NOMO-1 treated with DMSO at 0.1 percent for 48 hours (cell line): Measurements from ENCODE around the gene PGGHG.
"Not testable (repeated sequence)": the region's sequence is repeated elsewhere in the genome, so short reads cannot be mapped to it uniquely, and the experiment has no call there.

ENCODE experiments used
- DNase-seq: peaks from one replicate; lab custom pipeline; 2025; ENCODE audit not compliant: unreplicated experiment; lab: John Stamatoyannopoulos, UW

Gene PGGHG

DNA sequence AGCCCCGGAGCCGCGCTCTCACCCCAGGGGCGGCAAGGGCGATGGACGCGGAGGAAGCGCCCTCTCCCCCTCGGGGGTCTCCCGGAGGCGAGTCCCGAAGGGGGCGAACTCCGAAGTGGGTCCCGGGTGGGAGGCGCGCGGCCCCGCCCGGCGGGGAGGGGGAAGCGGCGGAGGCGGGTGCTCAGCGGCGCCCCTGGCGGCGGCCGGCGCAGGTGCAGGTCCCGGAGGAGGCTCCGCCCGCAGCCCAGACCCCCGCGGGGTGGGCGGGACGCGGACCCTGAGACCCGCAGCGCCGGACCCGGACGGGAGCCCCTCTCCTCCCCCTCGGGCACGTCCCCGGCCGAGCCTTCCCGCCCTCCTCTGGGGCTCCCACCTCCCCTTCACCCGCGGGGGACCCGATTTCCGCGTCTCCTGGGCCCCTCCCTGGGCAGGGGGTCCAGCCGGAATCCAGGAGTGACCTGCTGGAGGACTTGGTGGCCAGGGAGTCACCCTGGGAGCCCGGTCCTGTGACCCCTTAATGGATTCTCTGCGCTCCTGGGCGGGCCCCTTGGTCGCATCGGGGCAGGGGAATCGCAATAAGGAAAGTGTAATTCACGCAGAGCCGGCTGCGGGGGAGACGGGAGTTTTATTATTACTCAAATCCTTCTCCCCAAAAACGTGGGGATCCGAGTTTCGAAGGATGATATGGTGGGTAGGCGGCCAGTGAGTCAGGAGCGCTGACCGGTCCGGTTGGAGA lies 22.3 kb downstream of the PGGHG start:
- DNase-seq, result not testable (repeated sequence)

DNA sequence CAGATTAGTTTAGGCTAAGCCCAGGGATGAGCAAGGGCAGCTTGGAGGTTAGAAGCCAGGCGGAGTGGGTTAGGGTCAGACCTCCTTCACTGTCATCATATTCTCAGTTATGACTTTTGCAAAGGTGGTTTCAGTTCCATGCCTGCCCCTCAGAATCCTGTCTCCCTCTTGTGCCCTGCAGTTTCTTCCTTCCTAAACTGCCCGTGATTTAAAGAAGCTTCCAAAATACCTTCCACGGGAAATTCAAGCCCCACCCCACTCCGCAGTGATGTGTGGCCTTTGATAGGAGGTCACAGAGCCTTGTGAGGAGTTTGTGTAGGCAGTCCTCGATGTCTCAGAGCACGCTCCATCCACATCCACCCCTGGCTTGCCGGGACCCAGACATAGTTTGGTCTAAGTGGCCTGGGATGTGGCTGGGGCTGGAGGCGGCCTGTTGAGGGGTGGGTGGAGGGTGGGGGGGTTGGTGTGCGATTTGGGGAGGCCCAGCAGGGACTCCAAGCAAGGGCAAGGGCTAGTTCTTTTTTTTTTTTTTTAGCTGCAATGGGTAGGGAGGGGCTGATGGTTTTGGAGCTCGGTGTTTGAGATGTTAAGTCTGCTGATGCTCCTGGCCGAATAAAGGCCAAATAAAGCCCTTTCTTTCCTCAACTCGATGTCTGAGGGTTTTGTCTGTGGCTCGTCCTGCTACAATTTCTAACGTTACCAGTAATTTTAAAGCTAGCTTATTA lies 23.3 kb downstream of the PGGHG start:
- no peak for DNase-seq

DNA sequence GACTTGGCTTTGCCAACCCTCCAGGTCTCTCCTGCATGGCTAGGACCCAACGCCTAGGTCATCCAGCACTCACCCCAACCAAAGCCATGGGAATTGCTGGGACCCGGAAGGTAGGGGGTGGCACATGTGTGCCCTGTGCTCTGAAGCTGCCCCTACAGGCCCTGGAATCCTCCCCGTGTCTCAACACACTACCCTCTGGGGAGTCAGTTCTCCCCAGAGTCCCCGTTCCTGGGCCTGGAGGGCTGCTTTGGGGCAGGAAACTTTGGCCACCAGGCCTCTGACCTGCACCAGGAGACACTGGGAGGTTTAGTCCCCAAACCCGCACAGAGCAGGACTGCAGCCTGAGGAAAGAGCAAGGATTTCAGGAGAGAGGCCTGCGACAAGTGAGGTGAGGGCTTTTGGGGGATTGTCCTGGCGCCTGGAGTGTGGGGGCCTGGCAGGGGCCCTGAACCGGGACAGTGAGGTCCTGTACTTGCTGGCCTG lies 24.4 kb downstream of the PGGHG start:
- DNase-seq, result no peak

DNA sequence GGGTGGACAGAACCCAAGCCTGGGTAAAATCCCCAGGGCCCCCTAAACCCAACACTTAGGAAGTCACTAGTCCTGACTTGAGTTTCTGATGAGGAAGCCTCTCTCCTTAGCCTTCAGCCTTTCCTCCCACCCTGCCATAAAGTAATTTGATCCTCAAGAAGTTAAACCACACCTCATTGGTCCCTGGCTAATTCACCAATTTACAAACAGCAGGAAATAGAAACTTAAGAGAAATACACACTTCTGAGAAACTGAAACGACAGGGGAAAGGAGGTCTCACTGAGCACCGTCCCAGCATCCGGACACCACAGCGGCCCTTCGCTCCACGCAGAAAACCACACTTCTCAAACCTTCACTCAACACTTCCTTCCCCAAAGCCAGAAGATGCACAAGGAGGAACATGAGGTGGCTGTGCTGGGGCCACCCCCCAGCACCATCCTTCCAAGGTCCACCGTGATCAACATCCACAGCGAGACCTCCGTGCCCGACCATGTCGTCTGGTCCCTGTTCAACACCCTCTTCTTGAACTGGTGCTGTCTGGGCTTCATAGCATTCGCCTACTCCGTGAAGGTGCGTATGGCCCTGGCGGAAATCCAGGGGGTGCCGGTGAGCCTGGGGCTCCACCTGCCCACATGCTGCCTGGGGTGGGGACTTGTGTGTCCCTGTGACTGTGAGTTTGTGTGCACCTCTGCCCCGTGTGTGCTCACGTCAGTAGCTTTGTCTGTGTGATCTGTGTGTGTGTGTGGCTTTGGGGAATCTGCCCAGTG lies 25.0 kb downstream of the PGGHG start, which contains the start of gene IFITM1:
TSS of gene IFITM1 (plus strand) at position 254 of the 767 bp plus-strand sequence. CDS start at position 385, 131 bp downstream.
- DNase-seq, result peak; percentile 41

DNA sequence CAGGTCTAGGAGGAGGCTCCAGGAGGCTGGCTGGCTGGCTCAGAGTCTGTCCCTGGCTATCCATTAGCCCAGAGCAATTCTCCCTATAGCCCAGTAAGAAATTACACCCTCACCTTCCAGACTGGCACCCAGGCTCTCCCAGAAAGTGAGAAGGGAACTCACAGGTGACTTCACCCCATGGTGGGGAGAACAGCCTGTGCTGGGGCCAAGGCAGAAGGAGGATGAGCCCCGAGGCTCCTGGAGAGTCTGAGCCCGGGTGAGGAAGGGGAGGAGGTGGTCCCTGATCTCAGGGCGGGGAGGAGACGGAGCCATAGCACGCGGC lies 25.6 kb downstream of the PGGHG start:
- not testable (repeated sequence) for DNase-seq

DNA sequence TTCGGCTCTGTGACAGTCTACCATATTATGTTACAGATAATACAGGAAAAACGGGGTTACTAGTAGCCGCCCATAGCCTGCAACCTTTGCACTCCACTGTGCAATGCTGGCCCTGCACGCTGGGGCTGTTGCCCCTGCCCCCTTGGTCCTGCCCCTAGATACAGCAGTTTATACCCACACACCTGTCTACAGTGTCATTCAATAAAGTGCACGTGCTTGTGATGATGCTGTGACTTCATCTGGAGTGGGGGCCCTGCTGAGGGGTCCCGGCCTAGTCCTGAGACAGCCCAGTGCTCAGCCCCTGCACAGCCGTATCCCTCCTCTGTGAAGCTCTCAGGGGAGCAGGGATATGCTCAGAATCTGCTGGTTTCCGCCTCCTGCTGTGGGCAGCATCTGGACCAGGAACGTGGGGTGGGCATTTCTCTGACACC lies 26.1 kb downstream of the PGGHG start:
- no peak for DNase-seq

DNA sequence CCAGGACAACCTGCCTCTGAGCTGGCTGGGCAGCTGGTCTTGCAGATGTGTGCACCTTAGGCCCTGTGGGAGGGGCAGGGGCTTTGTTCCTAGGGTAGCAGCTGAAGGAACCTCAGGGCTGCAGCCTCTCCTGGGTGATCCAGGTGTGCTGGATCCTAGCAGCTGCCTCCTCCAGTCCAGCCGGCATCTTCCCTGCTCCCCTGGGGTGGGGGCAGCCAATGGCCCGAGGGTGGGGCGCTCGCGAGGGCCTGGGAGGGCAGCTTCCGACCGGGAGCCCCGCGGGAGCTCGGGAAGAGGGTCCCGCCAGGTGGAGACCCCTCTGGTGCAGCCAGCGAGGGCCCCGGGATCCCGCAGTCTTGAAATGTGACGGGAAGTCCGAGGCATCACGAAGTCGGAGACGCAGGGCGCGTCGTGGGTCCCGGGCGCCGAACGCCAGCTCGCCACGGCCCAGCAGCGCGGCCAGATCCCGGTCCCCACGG lies 26.6 kb downstream of the PGGHG start:
- DNase-seq, result no peak

DNA sequence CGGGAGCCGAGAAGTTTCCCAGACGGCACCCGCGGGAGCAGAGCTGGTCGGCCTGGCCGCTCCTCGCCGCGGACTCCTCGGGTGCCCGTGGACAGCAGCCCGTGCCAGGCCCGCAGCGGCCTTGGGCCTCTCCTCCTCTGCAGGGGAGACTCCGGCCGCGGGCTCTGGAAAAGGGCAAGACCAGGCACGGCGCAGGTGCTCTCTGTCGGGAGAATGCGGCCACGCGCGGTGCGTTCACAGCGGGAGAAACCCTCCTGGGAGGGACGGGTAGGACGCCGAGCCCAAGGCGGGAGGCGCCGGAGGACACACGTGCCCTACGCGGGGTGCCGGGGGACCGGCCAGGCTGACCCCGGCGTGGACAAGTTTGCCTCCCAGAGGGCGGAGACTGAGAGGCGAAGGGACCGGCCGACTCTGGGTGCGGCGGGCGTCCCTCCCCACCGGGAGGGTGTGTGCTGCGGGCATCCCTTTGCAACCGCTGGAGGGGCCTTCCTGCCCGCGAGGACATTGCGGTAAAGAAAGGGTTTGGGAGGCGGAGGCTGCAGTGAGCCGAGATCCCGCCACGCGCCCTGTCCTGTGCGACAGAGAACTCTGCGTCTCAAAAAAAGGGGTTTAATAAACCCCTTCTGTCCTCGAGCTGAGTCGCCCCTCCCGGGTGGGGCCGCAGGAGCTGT lies 27.2 kb downstream of the PGGHG start:
- no peak for DNase-seq

DNA sequence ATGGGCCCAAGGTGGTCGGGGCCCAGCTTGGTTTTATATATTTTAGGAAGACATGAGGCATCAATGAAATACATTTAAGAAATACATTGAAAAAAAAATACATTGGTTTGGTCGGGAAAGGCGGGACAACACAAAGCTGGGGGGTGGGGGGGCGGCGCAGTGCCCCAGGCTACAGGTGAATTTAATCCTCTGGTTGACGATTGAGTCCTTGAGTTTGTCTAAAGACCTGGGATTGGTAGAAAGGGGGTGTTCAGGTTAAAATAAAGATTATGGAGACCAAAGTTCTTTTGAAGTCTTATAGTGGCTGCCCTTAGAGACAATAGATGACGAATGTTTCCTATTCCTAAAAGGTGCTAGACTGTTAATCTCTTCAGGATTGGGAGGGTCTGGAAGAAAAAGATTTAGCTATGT lies 28.0 kb downstream of the PGGHG start:
- DNase-seq, result no peak

DNA sequence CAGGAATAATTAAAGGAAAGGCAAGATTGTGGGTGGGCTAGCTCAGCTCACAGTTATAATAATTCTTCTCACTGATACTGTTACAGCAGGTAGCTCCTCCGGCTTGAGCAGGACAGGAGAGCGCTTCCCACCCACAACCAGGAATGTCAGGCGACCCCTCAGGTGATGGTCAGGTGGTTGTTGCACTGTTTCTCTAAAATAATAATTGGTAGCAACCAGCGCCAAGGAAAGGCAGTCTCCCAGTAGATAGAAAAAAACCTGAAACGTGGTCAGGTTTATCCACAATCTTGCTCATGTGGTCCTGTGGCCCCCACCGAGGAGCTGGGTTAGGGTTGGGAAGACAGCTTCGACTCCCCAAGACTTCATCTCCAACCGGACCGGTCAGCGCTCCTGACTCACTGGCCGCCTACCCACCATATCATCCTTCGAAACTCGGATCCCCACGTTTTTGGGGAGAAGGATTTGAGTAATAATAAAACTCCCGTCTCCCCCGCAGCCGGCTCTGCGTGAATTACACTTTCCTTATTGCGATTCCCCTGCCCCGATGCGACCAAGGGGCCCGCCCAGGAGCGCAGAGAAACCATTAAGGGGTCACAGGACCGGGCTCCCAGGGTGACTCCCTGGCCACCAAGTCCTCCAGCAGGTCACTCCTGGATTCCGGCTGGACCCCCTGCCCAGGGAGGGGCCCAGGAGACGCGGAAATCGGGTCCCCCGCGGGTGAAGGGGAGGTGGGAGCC lies 28.9 kb downstream of the PGGHG start:
- not testable (repeated sequence) for DNase-seq

DNA sequence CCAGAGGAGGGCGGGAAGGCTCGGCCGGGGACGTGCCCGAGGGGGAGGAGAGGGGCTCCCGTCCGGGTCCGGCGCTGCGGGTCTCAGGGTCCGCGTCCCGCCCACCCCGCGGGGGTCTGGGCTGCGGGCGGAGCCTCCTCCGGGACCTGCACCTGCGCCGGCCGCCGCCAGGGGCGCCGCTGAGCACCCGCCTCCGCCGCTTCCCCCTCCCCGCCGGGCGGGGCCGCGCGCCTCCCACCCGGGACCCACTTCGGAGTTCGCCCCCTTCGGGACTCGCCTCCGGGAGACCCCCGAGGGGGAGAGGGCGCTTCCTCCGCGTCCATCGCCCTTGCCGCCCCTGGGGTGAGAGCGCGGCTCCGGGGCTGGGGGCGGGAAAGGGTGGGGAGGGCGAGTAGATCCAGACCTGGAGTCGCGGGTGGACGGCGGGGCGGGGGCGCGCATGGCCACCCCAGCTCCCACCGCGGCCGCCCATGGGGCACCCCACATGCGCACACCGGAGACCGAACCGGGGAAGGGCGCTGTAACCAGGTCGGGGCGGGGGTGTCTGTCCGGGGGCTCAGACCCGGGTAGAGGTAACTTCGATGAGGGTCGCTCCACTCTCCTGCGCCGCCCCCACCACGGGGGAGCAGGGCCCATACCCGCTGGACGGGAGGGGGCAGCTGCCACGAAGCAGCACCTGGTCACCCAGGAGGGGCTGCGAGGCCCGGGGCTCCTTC lies 29.6 kb downstream of the PGGHG start:
- DNase-seq, result not testable (repeated sequence)

DNA sequence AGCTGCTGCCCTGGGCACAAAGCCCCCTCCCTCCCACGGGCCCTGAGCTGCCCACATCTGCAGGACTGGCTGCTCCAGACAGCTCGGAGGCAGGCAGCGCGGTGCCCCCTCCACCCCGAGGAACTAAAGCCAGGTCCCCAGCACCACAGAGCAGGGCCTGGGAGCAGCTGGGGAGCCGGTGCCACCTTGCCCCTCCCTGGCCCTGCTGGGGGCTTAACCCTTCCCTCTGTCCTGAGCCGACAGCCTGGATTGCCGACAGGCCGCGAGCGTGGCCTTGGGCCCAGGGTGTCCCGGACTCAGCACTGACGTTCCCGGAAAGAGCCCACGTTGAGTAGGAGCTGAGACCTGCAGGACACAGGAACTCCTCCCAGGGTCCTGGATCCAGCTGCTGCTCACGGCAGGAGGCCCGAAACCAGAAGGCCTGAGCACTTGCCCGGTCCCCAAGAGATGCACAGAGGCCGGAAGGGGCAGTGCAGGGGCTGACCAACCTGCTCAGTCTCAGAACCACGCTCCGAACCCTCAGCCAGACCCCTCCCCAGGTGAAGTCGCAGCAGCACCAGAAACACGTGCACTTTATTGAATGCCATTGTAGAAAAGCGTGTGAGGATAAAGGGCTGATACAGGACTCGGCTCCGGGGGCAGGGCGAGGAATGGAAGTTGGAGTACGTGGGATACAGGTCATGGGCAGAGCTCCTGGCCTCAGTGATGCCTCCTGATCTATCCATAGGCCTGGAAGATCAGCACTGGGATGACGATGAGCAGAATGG lies 30.4 kb downstream of the PGGHG start:
- DNase-seq, result not testable (repeated sequence)

DNA sequence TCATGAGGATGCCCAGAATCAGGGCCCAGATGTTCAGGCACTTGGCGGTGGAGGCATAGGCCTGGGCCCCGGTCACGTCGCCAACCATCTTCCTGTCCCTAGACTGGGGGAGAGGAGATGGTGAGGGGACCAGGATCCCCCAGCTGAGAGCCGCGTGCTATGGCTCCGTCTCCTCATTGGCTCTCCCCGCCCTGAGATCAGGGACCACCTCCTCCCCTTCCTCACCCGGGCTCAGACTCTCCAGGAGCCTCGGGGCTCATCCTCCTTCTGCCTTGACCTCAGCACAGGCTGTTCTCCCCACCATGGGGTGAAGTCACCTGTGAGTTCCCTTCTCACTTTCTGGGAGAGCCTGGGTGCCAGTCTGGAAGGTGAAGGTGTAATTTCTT lies 31.0 kb downstream of the PGGHG start:
- not testable (repeated sequence) for DNase-seq

DNA sequence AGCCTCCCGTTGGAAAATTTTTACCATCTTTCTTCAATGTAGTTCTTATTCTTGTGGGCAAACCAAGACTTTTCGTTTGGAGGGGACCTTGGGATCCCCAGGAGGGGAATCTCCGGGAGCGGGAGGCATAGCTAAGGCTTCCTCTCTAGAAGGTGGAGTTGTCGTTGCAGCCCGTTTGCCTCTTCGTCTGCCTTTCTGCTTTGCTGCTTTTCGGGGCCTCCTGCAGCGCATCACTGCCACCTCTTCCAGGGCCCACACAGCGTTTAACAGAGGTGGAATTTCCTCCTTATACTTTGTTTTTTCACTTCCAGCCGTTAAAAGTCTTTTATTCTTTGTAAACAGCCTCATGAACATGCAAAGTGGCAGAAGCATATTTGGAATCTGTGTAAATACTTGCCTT lies 35.2 kb downstream of the PGGHG start:
- no peak for DNase-seq

DNA sequence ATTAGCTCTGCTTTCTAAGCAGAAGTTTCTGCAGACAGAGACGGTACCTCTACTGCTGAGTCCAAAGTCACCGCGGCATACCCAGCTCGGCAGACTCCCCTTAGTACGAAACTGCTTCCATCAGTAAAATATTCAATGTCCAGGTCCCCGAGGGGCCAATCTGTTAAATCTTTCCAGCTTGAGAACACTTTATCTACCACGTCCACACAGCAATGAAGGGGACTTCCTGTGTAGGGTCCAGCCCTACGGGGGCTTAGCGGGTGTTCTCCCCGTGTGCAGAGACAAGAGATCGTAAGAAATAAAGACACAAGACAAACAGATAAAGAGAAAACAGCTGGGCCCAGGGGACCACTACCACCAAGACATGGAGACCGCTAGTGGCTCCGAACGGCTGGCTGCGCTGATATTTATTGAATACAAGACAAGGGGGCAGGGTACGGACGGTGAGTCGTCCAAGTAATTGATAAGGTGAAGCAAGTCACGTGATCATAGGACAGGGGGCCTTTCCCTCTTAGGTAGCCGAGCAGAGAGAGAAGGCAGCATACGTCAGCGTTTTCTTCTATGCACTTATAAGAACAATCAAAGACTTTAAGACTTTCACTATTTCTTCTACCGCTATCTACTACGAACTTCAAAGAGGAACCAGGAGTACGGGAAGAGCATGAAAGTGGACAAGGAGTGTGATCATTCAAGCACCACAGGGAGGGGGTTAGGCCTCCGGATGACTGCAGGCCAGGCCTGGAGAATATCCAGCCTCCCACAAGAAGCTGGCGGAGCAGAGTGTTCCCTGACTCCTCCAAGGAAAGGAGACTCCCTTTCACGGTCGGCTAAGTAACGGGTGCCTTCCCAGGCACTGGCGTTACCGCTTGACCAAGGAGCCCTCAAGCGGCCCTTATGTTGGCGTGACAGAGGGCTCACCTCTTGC lies 35.9 kb downstream of the PGGHG start:
- DNase-seq, result not testable (repeated sequence)

DNA sequence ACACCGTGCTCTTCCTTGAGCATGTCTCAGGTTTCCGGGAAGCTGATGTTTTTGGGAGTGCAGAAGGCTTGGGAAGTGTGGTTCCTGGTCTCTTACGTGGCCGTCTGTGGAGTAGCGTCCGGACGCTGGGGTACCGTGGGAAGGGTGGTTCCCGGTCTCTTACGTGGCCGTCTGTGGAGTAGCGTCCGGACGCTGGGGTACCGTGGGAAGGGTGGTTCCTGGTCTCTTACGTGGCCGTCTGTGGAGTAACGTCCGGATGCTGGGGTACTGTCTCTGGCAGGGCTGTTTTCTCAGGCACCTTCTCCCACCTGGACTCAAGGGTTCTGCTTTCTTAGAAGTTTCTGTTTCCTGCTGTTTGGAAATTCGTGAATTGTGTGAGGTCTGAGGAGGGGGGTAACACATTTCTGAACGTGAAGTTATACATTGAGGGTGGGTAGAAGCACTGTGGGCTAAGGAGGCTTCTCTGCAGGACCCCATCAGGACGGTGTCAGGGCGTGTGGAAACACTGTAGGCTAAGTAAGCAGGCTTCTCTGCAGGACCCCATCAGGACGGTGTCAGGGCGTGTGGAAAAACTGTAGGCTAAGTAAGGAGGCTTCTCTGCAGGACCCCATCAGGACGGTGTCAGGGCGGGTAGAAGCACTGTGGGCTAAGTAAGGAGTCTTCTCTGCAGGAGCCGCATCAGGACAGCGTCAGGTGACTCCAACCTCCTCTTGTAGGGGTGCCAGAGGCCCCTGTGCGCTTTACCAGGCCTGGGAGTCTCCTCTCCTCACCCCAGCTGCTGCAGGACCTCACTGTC lies 37.1 kb downstream of the PGGHG start:
- no peak for DNase-seq

DNA sequence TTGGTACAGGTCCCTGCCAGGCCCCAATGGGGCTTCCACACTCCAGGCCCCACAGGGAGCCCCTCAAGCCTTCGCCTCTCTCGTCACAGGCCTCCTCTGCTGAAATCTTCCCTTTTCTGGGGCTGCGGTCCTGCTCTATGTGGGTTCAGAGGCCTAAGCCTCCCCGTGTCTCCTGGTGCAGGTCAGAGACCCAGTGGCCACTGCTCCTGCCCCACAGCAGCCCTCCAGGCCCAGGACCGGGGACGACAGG lies 37.6 kb downstream of the PGGHG start:
- no peak for DNase-seq
